GM12878 (cell line): ENCODE measurements around the gene ANKRD55. TPM values are rescaled to one million over a fixed set of nuclear protein-coding genes. Genes with fewer than 3 reads are reported as not detected.
A peak's percentile ranks its signal among the peaks of the same experiment; 100 is the strongest.

Source experiments
- ATAC-seq: fragments of 200-7000 bp; cut with Tn5 transposase; 3 replicates; pipeline ENCODE4 v1.9.1; 2020; ENCODE audit warnings: mild to moderate bottlenecking, moderate library complexity
- BruUV-seq: library from RNA; stranded (reverse); fragments of 400-500 nt; replicated peaks from 2 replicates; lab custom pipeline; 2021; lab: Mats Ljungman, UMichigan
- CTCF ChIA-PET: fragments of 300-600 bp; sonication (Branson Sonifier 250); formaldehyde crosslinking; extraction: SDS; loops from one replicate; lab custom pipeline; 2021; ENCODE audit warnings: inconsistent platforms; lab: Yijun Ruan, JAX
- POLR2A ChIA-PET: fragments of 350-600 bp; formaldehyde crosslinking; extraction: SDS; loops from one replicate; lab custom pipeline; 2021; ENCODE audit warnings: inconsistent platforms; lab: Charles Lee
- RAD21 ChIA-PET: fragments of 300-600 bp; sonication (Branson Sonifier 250); formaldehyde crosslinking; loops from one replicate; lab custom pipeline; 2023; ENCODE audit warnings: antibody characterized with exemption; ENCODE audit not compliant: unreplicated experiment; lab: Charles Lee
- SMC1A ChIA-PET: fragments of 300-600 bp; sonication (Branson Sonifier 250); formaldehyde crosslinking; loops from one replicate; lab custom pipeline; 2023; ENCODE audit not compliant: unreplicated experiment, uncharacterized antibody; lab: Charles Lee
- DNase-seq: peaks from one replicate; pipeline ENCODE4 v3.0.0-alpha.2; 2011; ENCODE audit warnings: low read depth, low spot score
- FAIRE-seq: peaks from 3 replicates; lab custom pipeline; 2011; peaks lifted over from hg19 to GRCh38; lab: Jason Lieb, UNC
- H2AFZ ChIP-seq: 2 replicates; pipeline ENCODE4 v1.6.0; 2011; ENCODE audit warnings: low read depth, low read length, control low read depth; ENCODE audit not compliant: control insufficient read depth
- H3K27ac ChIP-seq: 2 replicates; pipeline ENCODE4 v1.5.1; 2011; ENCODE audit warnings: control low read depth; ENCODE audit not compliant: control insufficient read depth, insufficient read depth
- H3K27me3 ChIP-seq, 2 experiments: replicated peaks in 1 of 2; 2 replicates each; pipeline versions ENCODE4 v1.6.0 to v1.6.1; 2011; ENCODE audit warnings: low read length in 1 of 2; ENCODE audit not compliant: control insufficient read depth in 2 of 2, insufficient read depth in 2 of 2
- H3K36me3 ChIP-seq, 2 experiments: 2 replicates each; pipeline ENCODE4 v1.5.1; 2011; ENCODE audit warnings: low read length in 1 of 2; ENCODE audit not compliant: control insufficient read depth in 2 of 2, insufficient read depth in 2 of 2
- H3K4me1 ChIP-seq: 2 replicates; pipeline ENCODE4 v1.6.1; 2011; ENCODE audit warnings: mild to moderate bottlenecking, low read length, moderate library complexity, mixed read lengths; ENCODE audit not compliant: control insufficient read depth, insufficient read depth
- H3K4me2 ChIP-seq: 2 replicates; pipeline ENCODE4 v1.6.0; 2011; ENCODE audit warnings: control low read depth; ENCODE audit not compliant: control insufficient read depth, insufficient read depth
- H3K4me3 ChIP-seq: fragments of 200-600 bp; sonication (generic); 2 replicates; pipeline ENCODE4 v1.5.1; 2016
- H3K79me2 ChIP-seq: 2 replicates; pipeline ENCODE4 v1.6.0; 2011; ENCODE audit warnings: low read length; ENCODE audit not compliant: control insufficient read depth, insufficient read depth
- H3K9ac ChIP-seq: 2 replicates; pipeline ENCODE4 v1.8.0; 2011; ENCODE audit warnings: low read length, control low read depth, mixed read lengths; ENCODE audit not compliant: control insufficient read depth, insufficient read depth
- H3K9me3 ChIP-seq: replicated peaks from 3 replicates; pipeline ENCODE4 v1.5.1; 2011; ENCODE audit warnings: mild to moderate bottlenecking, low read length; ENCODE audit not compliant: control insufficient read depth, insufficient read depth
- H4K20me1 ChIP-seq: 2 replicates; pipeline ENCODE4 v1.6.0; 2011; ENCODE audit not compliant: control insufficient read depth, insufficient read depth
- BACH1 ChIP-seq: fragments of 450-650 bp; IDR thresholded peaks from 2 replicates; pipeline ENCODE4 v1.6.1; 2017; ENCODE audit warnings: mild to moderate bottlenecking, borderline replicate concordance
- CBFB ChIP-seq: IDR thresholded peaks from 2 replicates; pipeline ENCODE4 v1.6.1; 2016; ENCODE audit warnings: antibody characterized with exemption, low read depth
- CBX5 ChIP-seq: sonication (generic); IDR thresholded peaks from 2 replicates; pipeline ENCODE4 v1.6.1; 2016; ENCODE audit warnings: low read depth, moderate library complexity, mild to moderate bottlenecking, inconsistent platforms
- EP300 ChIP-seq, 2 experiments: fragments of 150-350 bp in 1 of 2; IDR thresholded peaks; 2 replicates each; pipeline ENCODE4 v1.6.1; 2011 to 2012; ENCODE audit warnings: low read depth in 2 of 2, low read length in 2 of 2, borderline replicate concordance in 1 of 2, improper control_type of control experiment in 1 of 2, inconsistent platforms in 1 of 2; ENCODE audit not compliant: control insufficient read depth in 1 of 2
- IRF4 ChIP-seq: IDR thresholded peaks from 2 replicates; pipeline ENCODE4 v1.6.1; 2011; ENCODE audit warnings: low read depth, low read length
- KAT2A ChIP-seq: conservative IDR thresholded peaks from 2 replicates; pipeline ENCODE4 v1.6.1; 2011; ENCODE audit warnings: low read depth, low read length; ENCODE audit not compliant: control insufficient read depth
- KLF5 ChIP-seq: fragments of 450-650 bp; IDR thresholded peaks from 2 replicates; pipeline ENCODE4 v1.6.1; 2014; ENCODE audit warnings: mild to moderate bottlenecking; ENCODE audit not compliant: partially characterized antibody
- PAX5 ChIP-seq: IDR thresholded peaks from 2 replicates; pipeline ENCODE4 v1.6.1; 2011; ENCODE audit warnings: low read depth, low read length, borderline replicate concordance
- POLR2A ChIP-seq: IDR thresholded peaks from 2 replicates; pipeline ENCODE4 v1.6.1; 2011; ENCODE audit warnings: low read depth, mild to moderate bottlenecking, low read length
- RUNX3 ChIP-seq: IDR thresholded peaks from 2 replicates; pipeline ENCODE4 v1.6.1; 2012; ENCODE audit warnings: low read length, inconsistent platforms
- SMC3 ChIP-seq: IDR thresholded peaks from 2 replicates; pipeline ENCODE4 v1.6.1; 2011; ENCODE audit warnings: low read length, improper control_type of control experiment, borderline replicate concordance
- SUZ12 ChIP-seq: fragments of 200-600 bp; sonication (generic); IDR thresholded peaks from one replicate; pipeline ENCODE4 v1.6.1; 2018; ENCODE audit warnings: antibody characterized with exemption, mild to moderate bottlenecking; ENCODE audit not compliant: unreplicated experiment
- ZNF217 ChIP-seq: fragments of 450-650 bp; IDR thresholded peaks from 2 replicates; pipeline ENCODE4 v1.6.1; 2017; ENCODE audit warnings: antibody characterized with exemption, mild to moderate bottlenecking
- WGBS: methylation state at CpG from one replicate; pipeline ENCODE4 v1.1.6; 2016; ENCODE audit warnings: low lambda C conversion rate; ENCODE audit not compliant: insufficient replicate concordance, insufficient coverage; ENCODE audit errors: missing lambda C conversion rate; 5-methylcytosine and 5-hydroxymethylcytosine counted together
- in situ Hi-C: fragments of 300-500 bp; cut with MboI; formaldehyde crosslinking; loops from 9 replicates; pipeline ENCODE4 v1.14.3; 2018; ENCODE audit warnings: mixed read lengths
- intact Hi-C: fragments of 100-400 bp; cut with micrococcal nuclease; formaldehyde crosslinking; loops from one replicate; pipeline ENCODE4 v1.14.2; 2022; ENCODE audit not compliant: unreplicated experiment
- polyA plus RNA-seq, 11 experiments: library from polyadenylated mRNA; depleted of rRNA in 4 of 11; unstranded in 6 of 11; stranded (reverse) in 5 of 11; fragments of >200 nt; fragmentation: Nextera tagmentation in 4 of 11; fragmentation: Illumina TruSeq in 1 of 11; extraction: Ambion mirVana in 4 of 11; extraction: Trizol in 1 of 11; gene quantifications; 1 replicate in 1 of 11; 2 replicates in 10 of 11; pipeline versions ENCODE4 v1.2.1 to v1.2.3, GENCODE V29; 2011 to 2016; ENCODE audit warnings: inconsistent platforms in 2 of 11, missing spikeins in 2 of 11, low read depth in 1 of 11
- total RNA-seq, 4 experiments: library from RNA; depleted of rRNA in 3 of 4; stranded (reverse); fragments of >200 nt in 3 of 4; fragmentation: Illumina TruSeq in 1 of 4; extraction: Trizol in 1 of 4; gene quantifications; 2 replicates each; pipeline versions ENCODE4 v1.2.1 to v1.2.3, GENCODE V29; 2013 to 2021
- TF ChIP-seq, protein P1 (sequence below), 3 experiments: IDR thresholded peaks in 2 of 3; conservative IDR thresholded peaks in 1 of 3; 2 replicates each; pipeline ENCODE4 v1.5.1; 2011; ENCODE audit warnings: low read depth in 3 of 3, low read length in 3 of 3, mild to moderate bottlenecking in 3 of 3, control low read depth in 2 of 3, moderate library complexity in 2 of 3, inconsistent platforms in 1 of 3, mixed read lengths in 1 of 3; ENCODE audit not compliant: control insufficient read depth in 2 of 3, insufficient read depth in 1 of 3; ENCODE audit errors: extremely low read depth in 1 of 3
- TF ChIP-seq, protein P2 (sequence below): fragments of 450-650 bp; IDR thresholded peaks from 2 replicates; pipeline ENCODE4 v1.6.1; 2017; ENCODE audit warnings: mild to moderate bottlenecking, moderate library complexity

Gene ANKRD55
- total and polyA plus RNA-seq, 10 of the 15 experiments (the other 5 are each of a cell fraction or from before 2014, with no cell fraction given) = 0.04 TPM; not detected in 9

DNA sequence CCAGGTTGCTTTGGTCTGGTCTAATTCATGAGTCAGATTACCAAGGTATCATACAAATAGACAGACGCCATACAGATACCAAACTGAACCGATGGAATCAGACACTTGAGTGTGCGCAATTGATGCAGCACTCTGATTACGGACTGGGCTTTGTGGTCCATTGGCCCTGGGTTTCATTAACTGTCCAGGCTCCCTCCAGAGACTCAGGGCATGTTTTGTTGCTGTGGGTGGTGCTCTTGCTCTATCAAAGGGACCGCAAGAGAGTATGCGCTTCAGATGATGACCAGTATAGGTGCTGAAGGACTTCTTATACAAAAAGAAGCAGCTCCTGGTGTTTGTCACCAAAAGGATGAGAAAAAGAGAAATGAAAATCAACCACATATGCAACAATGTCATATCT is 36.9 kb upstream of the ANKRD55 start (continued):
- TF ChIP-seq IRF4 = no peak
- no peak for TF ChIP-seq ZNF217

DNA sequence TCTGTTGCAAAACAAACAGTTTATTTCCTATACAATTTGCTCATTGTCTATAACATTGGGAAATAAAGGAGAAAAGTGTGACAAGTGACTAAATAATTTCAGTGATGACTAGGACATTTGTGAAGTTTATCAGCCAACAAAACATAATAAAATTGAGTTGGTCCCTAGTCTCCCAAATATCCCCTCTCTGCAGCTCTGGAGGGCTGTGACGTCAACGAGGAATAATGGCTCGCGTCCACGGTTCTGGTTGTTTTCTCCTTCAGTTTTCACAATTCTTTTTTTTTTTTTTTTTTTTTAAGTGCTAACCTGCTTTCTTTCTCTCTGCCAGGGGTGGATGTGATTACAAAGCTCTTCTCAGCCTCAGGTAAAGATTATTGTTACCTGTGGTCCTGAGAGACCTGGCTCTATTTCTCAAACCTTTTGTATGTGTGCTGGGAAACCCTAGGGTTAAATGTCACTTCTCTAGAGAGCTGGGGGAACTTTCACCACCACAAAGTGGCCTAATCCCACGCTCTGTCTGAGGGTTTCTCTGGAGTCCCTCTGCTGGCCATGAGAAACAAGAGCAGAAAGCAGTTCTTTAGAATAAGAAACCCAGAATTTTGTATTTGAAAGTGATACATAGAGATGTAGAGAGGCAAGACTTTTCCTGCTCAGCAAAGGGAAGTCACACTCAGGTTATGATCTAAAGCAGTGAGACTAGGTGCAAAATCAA is 36.2 kb upstream of the ANKRD55 start:
- ChIA-PET POLR2A (interaction anchor here (0.6 kb wide), 2 partner anchors 21 to 374 kb away, joined by 3 to 4 read pairs; no protein-coding TSS in a partner anchor), CTCF (interaction anchor here (0.6 to 12.9 kb wide), 23 partner anchors 30 to 868 kb away, joined by 3 to 296 read pairs (median 6); no protein-coding TSS in a partner anchor), SMC1A (interaction anchor here (0.6 to 9.0 kb wide), 20 partner anchors 60 to 1098 kb away, joined by 3 to 164 read pairs (median 8); no protein-coding TSS in a partner anchor), RAD21 (interaction anchor here (0.6 to 6.1 kb wide), 23 partner anchors 8 to 1019 kb away, joined by 3 to 174 read pairs (median 4); partner anchors contain the start of gene IL6ST)
- Histone ChIP-seq H3K4me3 (no peak overlapping the region), H3K27ac (no peak overlapping the region), H4K20me1 (no peaks in the 10 kb centered on the region), H3K9ac (no peak overlapping the region), H3K4me2 (no peak overlapping the region), H2AFZ (no peak overlapping the region), H3K79me2 (no peaks in the 10 kb centered on the region), H3K36me3 (no peaks in the 10 kb centered on the region), H3K9me3 (no peaks in the 10 kb centered on the region; the same call in 2 of the 3 replicates), H3K4me1 (no peaks in the 10 kb centered on the region), H3K27me3 (no peaks in the 10 kb centered on the region)
- intact Hi-C loops = loop anchor here (2.0 to 10.0 kb wide), 4 partner anchors 69 to 1095 kb away; partner anchors contain the start of gene CDC20B
- in situ Hi-C loops = loop anchor here (5.0 kb wide), 1 partner anchor 868 kb away; no protein-coding TSS in a partner anchor
- FAIRE-seq (no peak), DNase-seq (peak; percentile 55), ATAC-seq (peak; percentile 86)
- no TSS peak for BruUV-seq
- 77% methylated on average over 6 of the region's 6 CpGs for WGBS
- TF ChIP-seq CBFB (0 out of 2 replicates have a peak, but pooled peaks have one; percentile 34), POLR2A (no peak), EP300 (IDR thresholded peaks at IDR 0.05; ENCODE audit: borderline replicate concordance in 1 of 2, control insufficient read depth in 1 of 2, low read depth in 2 of 2, low read length in 2 of 2) (peak in 1 of 2 experiments; percentile 38; a peak in 1 of 4 replicates), BACH1 (no peak), RUNX3 (peak; percentile 81), IRF4 (0 out of 2 replicates have a peak, but pooled peaks have one; percentile 40), PAX5 (0 out of 2 replicates have a peak, but pooled peaks have one; percentile 37), CBX5 (no peak), SUZ12 (no peak), KLF5 (no peak), KAT2A (no peak), SMC3 (peak; percentile 79)
- TF ChIP-seq, protein P1, sequence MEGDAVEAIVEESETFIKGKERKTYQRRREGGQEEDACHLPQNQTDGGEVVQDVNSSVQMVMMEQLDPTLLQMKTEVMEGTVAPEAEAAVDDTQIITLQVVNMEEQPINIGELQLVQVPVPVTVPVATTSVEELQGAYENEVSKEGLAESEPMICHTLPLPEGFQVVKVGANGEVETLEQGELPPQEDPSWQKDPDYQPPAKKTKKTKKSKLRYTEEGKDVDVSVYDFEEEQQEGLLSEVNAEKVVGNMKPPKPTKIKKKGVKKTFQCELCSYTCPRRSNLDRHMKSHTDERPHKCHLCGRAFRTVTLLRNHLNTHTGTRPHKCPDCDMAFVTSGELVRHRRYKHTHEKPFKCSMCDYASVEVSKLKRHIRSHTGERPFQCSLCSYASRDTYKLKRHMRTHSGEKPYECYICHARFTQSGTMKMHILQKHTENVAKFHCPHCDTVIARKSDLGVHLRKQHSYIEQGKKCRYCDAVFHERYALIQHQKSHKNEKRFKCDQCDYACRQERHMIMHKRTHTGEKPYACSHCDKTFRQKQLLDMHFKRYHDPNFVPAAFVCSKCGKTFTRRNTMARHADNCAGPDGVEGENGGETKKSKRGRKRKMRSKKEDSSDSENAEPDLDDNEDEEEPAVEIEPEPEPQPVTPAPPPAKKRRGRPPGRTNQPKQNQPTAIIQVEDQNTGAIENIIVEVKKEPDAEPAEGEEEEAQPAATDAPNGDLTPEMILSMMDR (IDR thresholded peaks at IDR 0.05 in 2 of 3, conservative IDR thresholded peaks at IDR 0.05 in 1 of 3; ENCODE audit: control insufficient read depth in 2 of 3, extremely low read depth in 1 of 3, insufficient read depth in 1 of 3, low read depth in 3 of 3, low read length in 3 of 3) = peak; percentile 55 to 63 (median 57); a peak in 5 of 6 replicates
- TF ChIP-seq, protein P2, sequence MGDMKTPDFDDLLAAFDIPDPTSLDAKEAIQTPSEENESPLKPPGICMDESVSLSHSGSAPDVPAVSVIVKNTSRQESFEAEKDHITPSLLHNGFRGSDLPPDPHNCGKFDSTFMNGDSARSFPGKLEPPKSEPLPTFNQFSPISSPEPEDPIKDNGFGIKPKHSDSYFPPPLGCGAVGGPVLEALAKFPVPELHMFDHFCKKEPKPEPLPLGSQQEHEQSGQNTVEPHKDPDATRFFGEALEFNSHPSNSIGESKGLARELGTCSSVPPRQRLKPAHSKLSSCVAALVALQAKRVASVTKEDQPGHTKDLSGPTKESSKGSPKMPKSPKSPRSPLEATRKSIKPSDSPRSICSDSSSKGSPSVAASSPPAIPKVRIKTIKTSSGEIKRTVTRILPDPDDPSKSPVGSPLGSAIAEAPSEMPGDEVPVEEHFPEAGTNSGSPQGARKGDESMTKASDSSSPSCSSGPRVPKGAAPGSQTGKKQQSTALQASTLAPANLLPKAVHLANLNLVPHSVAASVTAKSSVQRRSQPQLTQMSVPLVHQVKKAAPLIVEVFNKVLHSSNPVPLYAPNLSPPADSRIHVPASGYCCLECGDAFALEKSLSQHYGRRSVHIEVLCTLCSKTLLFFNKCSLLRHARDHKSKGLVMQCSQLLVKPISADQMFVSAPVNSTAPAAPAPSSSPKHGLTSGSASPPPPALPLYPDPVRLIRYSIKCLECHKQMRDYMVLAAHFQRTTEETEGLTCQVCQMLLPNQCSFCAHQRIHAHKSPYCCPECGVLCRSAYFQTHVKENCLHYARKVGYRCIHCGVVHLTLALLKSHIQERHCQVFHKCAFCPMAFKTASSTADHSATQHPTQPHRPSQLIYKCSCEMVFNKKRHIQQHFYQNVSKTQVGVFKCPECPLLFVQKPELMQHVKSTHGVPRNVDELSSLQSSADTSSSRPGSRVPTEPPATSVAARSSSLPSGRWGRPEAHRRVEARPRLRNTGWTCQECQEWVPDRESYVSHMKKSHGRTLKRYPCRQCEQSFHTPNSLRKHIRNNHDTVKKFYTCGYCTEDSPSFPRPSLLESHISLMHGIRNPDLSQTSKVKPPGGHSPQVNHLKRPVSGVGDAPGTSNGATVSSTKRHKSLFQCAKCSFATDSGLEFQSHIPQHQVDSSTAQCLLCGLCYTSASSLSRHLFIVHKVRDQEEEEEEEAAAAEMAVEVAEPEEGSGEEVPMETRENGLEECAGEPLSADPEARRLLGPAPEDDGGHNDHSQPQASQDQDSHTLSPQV = 0 out of 2 replicates have a peak, but pooled peaks have one; percentile 8
